Measurements from ENCODE around the gene ATP5F1D.

GRCh38 chr19:1250437-1251260, 9.1 kb downstream of the ATP5F1D start:
- no peak for TF ChIP-seq CTCF (IDR thresholded peaks at IDR 0.05; ENCODE audit: low read depth, low read length)
- TF ChIP-seq POLR2A (IDR thresholded peaks at IDR 0.05; ENCODE audit: extremely low read depth, insufficient read length) = no peak

Measured in NB4 (cell line).